Measurements from ENCODE around the gene PTPN23.

The PTPN23 gene

DNA sequence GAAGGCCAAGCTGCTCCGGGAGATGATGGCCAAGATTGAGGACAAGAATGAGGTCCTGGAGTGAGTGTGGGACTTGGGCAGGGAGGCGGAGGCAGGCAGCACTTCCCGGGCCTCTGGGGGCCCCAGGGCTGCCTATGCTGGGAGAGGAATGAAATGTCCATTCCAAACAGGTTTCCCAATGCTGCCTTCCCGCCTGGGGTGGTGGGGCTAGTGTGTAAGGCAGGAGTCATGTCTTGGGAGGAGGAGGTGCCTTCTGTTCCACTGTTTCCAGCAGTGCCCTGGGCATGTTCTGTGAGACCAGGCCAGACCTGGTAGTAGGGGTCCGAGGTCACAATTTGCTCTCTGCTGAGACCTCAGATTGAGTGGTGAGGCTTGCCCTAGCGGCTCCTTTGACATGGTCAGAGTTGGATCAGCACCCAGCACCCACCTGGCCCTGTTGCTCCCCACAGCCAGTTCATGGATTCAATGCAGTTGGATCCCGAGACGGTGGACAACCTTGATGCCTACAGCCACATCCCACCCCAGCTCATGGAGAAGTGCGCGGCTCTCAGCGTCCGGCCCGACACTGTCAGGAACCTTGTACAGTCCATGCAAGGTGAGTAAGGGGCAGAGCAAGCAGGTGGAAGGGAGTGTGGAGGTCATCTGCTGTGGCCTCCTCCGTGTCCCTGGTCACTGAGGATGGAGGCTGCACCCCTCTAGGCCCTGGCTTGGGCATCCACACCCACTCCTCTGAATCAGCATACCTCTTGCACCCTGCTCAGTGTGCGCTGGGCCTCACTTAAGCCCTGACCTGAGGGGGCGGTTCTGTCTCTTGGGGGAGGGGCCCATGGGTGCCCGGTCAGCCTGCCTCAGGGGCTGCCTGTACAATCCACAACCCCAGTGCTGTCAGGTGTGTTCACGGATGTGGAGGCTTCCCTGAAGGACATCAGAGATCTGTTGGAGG lies 27.3 kb downstream of the PTPN23 start:
- no peak for DNase-seq

DNA sequence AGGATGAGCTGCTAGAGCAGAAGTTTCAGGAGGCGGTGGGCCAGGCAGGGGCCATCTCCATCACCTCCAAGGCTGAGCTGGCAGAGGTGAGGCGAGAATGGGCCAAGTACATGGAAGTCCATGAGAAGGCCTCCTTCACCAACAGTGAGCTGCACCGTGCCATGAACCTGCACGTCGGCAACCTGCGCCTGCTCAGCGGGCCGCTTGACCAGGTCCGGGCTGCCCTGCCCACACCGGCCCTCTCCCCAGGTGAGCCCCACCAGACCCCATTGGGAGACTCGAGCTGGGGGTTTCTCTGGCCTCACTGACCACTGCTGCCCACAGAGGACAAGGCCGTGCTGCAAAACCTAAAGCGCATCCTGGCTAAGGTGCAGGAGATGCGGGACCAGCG lies 28.0 kb downstream of the PTPN23 start:
- DNase-seq = no peak

DNA sequence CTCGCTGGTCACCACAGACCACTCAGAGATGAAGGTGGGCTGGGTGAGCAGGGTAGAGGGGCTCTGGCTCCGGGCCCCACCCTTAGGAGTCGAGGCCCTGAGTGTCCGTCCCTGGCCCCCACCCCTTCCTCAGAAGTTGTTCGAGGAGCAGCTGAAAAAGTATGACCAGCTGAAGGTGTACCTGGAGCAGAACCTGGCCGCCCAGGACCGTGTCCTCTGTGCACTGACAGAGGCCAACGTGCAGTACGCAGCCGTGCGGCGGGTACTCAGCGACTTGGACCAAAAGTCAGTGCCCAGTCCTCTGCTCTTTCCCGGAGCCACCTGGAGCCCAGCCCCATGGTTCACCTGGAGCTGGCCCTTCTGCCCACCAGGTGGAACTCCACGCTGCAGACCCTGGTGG lies 28.5 kb downstream of the PTPN23 start:
- no peak for DNase-seq

DNA sequence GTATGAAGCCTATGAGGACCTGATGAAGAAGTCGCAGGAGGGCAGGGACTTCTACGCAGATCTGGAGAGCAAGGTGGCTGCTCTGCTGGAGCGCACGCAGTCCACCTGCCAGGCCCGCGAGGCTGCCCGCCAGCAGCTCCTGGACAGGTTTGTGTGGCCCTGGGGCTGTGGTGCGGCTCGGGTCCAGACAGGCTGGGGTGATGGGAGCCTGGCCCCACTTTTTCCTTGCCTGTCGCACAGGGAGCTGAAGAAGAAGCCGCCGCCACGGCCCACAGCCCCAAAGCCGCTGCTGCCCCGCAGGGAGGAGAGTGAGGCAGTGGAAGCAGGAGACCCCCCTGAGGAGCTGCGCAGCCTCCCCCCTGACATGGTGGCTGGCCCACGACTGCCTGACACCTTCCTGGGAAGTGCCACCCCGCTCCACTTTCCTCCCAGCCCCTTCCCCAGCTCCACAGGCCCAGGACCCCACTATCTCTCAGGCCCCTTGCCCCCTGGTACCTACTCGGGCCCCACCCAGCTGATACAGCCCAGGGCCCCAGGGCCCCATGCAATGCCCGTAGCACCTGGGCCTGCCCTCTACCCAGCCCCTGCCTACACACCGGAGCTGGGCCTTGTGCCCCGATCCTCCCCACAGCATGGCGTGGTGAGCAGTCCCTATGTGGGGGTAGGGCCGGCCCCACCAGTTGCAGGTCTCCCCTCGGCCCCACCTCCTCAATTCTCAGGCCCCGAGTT lies 29.0 kb downstream of the PTPN23 start:
- no peak for DNase-seq

DNA sequence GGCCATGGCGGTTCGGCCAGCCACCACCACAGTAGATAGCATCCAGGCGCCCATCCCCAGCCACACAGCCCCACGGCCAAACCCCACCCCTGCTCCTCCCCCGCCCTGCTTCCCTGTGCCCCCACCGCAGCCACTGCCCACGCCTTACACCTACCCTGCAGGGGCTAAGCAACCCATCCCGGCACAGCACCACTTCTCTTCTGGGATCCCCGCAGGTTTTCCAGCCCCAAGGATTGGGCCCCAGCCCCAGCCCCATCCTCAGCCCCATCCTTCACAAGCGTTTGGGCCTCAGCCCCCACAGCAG lies 29.5 kb downstream of the PTPN23 start:
- DNase-seq = no peak

DNA sequence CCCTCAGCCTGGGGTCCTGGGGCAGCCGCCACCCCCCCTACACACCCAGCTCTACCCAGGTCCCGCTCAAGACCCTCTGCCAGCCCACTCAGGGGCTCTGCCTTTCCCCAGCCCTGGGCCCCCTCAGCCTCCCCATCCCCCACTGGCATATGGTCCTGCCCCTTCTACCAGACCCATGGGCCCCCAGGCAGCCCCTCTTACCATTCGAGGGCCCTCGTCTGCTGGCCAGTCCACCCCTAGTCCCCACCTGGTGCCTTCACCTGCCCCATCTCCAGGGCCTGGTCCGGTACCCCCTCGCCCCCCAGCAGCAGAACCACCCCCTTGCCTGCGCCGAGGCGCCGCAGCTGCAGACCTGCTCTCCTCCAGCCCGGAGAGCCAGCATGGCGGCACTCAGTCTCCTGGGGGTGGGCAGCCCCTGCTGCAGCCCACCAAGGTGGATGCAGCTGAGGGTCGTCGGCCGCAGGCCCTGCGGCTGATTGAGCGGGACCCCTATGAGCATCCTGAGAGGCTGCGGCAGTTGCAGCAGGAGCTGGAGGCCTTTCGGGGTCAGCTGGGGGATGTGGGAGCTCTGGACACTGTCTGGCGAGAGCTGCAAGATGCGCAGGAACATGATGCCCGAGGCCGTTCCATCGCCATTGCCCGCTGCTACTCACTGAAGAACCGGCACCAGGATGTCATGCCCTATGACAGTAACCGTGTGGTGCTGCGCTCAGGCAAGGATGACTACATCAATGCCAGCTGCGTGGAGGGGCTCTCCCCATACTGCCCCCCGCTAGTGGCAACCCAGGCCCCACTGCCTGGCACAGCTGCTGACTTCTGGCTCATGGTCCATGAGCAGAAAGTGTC lies 30.2 kb downstream of the PTPN23 start:
- no peak for DNase-seq

DNA sequence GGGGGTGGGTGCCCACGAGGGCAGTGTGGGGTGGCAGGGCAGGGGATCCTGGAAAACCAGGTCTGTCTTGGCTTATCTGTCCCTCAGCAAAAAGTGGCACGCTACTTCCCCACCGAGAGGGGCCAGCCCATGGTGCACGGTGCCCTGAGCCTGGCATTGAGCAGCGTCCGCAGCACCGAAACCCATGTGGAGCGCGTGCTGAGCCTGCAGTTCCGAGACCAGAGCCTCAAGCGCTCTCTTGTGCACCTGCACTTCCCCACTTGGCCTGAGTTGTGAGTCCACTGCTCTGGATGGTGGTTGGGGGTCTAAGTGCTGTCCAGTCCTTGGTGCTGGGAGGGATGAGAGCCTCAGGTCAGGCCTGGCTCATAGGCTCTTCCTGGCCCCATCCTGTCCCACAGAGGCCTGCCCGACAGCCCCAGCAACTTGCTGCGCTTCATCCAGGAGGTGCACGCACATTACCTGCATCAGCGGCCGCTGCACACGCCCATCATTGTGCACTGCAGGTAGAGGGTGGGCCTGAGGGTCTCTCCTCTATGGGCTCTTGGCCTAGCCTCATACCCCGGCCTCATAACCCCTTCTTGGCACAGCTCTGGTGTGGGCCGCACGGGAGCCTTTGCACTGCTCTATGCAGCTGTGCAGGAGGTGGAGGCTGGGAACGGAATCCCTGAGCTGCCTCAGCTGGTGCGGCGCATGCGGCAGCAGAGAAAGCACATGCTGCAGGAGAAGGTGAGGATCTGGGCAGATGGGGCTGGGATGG lies 31.1 kb downstream of the PTPN23 start:
- DNase-seq = no peak

DNA sequence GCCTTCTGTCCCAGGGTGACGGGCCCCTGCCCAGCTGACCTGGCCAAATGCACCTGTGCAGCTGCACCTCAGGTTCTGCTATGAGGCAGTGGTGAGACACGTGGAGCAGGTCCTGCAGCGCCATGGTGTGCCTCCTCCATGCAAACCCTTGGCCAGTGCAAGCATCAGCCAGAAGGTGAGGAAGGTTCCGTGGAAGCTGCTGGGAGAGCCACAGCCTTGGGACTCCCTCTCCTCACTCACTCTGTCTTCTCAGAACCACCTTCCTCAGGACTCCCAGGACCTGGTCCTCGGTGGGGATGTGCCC lies 31.6 kb downstream of the PTPN23 start:
- no peak for DNase-seq

DNA sequence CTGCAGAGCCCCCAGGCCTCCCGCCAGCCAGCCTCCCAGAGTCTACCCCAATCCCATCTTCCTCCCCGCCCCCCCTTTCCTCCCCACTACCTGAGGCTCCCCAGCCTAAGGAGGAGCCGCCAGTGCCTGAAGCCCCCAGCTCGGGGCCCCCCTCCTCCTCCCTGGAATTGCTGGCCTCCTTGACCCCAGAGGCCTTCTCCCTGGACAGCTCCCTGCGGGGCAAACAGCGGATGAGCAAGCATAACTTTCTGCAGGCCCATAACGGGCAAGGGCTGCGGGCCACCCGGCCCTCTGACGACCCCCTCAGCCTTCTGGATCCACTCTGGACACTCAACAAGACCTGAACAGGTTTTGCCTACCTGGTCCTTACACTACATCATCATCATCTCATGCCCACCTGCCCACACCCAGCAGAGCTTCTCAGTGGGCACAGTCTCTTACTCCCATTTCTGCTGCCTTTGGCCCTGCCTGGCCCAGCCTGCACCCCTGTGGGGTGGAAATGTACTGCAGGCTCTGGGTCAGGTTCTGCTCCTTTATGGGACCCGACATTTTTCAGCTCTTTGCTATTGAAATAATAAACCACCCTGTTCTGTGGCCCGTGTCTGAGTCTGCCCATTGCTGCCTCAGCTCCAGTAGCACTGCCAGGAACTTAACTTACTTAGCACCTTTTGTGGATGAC lies 32.2 kb downstream of the PTPN23 start:
- DNase-seq = no peak

DNA sequence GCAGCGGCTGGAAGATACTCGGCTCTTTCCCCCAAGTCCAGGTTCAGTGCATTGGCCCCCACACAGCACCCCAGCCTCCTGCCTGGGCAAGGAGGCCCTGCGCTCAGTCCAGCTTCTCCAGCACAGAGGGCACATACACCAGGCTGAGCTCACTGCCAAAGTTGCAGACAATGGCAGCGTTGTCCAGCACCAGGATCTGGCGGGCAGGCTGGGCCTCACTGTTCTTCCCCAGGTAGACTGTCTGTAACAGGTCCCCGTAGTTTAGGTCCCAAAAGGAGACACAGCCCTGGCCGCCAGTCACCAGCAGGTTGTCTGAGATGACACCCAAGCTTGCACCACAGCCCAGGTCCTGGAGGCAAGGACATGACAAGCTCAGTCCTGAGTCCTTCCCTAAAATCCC lies 32.9 kb downstream of the PTPN23 start:
- DNase-seq = no peak

DNA sequence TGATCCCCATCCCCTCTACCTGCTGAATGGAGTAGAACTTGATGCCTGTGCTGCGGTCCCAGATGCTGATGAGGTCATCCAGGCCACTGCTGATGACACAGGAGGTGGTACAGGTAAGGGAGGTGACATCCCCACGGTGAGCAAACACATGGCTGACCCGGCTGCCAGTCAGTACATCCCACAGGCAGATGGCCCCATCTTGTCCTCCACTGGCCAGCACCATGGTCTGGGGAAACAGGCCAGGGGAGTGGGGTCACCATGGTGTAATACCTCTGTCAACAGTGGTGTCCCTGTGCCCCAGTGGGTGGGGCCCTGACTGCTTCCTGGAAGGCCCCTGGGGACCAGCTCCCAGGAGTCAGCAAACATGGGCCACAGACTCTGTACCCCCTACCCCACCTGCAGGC lies 33.3 kb downstream of the PTPN23 start:
- DNase-seq = no peak

DNA sequence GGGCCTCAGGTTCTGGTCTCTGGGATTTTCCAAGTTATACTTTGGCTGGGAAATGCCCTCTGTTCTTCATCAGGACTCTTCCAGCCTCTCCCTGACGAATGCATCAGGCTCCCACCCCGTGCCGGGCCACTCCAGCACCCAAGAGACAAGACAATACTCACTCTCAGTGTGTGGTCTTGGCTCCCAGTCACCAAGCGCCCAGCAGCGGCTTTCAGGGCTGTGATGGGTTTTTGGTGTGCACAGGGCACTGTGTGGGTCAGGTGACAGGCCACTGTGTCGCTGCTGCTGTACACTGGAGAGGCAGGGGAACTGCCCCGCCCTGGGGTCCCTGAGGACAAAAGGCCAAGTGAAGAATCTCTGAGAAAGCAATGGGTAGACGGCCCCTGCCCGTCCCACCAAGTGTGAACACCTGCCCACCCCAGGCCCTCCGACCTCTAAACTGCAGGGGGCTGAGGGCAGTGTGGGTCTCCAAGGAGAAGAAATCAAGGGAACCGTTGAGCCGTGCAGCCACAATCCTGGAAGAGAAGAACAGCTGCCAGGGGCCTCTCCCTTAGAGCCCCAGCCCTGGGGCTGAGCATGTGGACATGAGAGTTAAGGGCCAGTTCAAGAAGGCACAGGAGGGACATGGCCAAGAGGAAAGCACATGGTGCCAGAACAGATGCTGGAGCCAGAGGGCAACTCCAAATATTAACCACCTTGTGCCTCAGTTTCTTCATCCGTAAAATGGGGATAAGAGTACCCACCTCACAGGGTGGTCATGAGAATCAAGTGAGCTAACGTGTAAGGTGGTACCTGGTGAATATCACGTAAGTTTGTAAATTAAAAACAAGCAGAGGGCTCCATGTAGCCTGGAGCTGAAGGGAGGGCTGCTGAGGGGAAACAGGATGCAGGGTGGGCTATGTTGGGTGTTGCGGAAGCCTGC lies 34.1 kb downstream of the PTPN23 start:
- DNase-seq = no peak

DNA sequence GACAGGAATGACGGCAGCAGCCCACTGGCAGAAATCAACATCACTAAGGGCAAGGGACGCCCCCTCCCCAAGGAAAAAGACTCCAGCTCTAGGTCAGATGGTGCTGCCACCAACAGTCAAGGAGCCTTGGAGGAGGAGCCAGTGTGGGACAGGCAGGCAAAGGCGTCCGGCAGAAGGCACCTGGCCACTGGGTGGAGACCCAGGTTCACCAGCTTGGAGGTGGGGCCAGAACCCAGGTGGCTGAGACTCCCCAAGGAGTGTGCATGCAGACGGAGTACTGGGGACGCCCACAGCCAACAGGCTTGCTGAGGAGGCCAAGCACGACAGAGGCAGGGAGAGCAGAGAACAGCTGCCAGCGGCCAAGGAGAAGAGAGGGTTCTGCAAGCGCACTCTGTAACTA lies 35.2 kb downstream of the PTPN23 start:
- DNase-seq = no peak

DNA sequence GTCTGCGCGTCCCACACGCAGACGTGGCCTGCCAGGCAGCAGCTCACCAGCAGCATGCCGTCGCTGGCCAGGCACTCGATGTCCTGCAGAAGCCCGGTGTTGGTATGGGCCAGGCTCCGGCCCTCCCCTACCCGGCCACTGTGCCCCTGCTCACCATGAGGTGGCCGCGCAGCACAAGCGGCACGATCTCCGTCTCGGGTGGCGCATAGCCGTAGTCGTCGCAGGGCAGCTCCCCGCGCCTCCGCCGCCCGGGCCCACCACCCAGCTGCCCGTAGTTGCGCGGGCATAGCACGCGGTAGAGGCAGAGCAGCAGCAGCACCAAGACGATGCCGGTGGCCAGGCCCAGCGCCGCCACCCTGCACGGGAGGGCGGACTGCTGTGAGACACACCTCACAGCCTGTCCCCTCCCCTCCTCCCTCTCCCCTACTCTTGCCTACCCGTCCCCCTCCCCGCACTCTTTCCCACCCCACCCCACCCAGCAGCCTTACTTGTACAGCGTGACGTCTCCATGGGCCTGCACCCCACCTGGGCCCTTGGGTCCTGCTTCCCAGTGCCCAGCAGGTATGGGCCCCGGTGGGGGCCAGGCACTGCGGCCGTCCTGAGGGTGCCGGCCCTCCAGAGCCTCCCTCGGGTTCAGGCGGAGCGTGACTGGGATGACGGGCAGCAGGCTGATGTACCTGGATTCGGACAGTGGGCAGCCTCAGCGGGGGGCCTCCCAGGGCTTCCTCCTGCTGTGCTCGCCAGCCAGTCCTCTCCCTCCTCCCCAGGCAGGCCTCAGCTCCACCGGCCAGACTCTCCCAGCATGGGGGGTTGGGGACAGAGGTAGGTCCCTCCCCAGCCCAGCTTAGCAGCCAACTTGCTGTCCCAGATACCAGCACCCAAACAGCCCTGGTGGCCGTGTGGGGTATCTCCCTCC lies 37.6 kb downstream of the PTPN23 start:
- no peak for DNase-seq

DNA sequence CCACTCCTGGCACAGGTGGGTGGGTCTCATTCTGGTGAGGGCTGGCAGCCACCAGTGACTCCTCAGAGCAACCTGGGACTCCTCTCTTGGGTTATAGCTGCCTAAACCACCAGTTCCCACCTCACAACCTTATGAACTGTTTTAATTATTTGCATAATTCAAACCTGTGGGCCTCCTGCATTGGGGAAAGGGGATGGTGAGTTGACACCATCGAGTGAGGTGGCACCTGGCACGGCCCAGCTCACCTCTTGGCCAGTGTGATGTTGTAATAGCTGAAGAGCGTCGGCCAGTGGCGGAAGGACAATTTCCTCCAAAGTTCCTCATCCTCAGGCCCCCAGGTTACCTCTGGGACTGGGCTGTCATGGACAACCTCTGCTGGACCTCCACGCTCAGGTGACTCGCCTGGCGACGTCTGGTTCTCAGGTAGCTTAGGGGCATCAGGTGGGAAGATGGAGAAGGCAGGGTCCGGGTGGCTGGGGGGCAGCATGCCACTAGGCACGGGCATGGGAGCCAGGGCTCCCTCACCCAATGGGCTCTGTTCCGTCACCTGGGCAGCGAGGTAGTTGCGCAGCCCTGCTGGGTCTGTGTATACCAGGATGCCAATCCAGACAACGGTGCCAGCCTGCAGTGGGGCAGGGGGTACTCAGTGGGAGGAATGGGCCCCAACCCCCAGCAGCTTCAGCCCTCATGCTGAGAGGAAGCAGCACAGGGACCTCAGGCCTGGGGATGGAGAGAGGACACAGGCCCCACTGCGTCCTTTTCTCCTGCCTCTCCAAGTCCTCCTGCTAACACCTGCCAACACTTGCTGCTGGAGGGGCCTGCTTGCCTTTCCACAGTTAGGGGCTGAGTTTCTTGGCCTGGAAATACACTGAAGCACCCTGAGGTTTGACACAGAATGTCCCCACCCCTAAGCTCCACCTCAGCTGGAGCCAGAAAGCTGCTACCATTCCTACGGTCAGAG lies 38.5 kb downstream of the PTPN23 start:
- DNase-seq = no peak

DNA sequence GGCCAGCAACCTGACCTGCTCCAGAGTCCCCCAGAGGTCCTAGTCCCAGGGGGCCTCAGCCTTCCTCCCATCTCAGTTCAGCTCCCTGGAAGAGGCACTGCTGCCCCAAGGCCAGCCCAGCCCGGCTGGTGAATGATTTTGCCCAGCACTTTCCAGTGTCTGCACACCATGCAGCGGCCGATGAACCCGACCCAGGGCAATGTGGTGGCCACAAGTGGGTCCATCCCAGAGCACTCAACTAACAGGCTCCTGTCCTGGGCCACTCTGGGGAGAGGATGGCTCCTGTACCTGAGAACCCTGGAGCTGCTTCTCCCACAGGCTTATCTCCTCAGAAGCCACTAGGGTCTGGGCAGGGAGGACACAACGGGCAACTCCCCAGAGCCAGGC lies 39.2 kb downstream of the PTPN23 start:
- no peak for DNase-seq

DNA sequence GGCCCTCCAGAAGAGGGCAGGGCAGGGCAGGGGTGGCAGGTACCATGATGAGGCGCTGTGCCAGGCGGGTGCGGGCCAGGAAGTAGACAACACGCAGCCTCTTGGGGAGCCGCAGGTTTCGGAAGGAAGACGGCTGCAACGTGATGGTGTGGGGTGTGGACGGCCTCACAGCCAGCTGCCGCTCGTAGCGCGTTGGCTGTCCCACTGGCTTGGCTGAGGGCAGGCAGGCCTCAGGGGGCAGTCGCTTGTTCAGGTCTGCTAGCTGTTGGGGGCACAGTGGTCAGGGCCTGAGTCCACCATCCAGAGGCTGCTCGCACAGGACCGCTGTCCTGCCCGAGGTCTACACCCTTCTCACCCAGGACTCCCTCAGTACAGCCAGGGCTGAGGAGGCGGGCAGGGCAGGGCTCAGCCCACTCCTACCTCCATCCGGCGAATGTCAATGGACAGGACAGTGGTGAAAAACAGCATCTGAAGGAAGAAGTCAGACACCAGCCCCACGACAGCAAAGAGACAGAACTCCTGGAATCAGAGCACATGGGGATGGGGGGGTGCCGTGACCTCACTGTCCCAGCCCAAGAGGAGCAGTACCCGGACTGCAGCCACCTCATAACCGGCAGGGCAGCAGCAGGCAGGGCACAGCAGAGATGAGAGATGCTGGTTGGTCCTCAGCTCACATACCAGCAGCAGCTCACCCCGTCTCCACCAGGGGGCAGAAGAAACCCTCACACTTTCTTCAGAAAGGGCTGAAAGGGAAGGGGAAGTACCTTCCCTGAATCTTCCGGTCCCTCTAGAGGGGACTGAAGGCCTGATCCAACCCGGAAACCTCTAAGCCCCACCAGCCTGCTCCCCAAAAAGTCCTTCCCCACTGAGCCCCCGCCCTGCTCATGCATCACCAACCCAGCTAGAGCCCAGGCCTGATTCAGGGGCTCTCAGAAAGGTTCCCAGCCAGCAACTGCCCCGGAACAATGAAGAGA lies 40.0 kb downstream of the PTPN23 start:
- peak; percentile 92 to 93 for DNase-seq

Measured in stimulated activated CD4-positive, alpha-beta T cell treated with anti-CD3 and anti-CD28 coated beads, Interleukin-2, amount 100 ng/mL, for 24 hours (primary cell).